GM18526 (cell line): ENCODE results near the gene DMD.

ENCODE experiments used
- POLR2A ChIP-seq: IDR thresholded peaks from 3 replicates; pipeline ENCODE4 v1.6.1; 2011; ENCODE audit not compliant: insufficient read length; ENCODE audit errors: extremely low read depth

DMD gene

DNA sequence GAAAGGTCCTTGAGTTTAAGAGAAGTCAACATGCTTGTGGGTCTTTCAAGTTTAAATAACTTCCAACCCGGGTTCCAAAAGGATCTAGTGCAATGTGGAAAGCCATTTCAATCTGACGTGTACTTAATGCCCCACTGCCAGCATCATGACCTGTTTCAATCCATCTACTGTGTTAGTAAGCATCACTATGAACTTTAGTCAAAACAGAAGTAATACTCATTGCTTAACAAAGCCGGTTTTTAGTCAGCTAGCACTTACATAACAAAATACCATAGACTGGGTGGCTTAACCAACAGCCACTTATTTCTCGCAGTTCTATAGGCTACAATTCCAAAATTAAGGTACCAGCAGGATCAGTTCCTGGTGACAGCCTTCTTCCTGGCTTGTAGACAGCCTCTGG is 677.5 kb downstream of the DMD start:
- TF ChIP-seq POLR2A = no peak

DNA sequence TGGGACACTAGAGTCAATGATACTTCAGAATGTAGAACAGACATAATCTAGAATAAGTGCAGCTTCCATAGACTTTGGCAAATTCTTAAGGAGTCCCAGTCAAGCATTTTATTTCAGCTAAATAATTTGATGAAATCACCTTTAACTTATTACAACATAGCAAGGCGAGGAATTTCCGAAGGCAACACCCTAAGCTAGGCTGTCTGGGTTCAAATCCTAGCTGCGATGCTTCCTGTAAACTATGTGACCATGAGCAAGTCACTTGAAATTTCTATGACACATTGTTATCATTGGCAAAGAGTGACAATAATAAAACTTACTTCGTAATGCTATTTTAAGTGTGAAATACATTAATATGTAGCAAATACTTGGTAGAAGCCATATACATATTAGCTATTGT is 679.1 kb downstream of the DMD start:
- no peak for TF ChIP-seq POLR2A

DNA sequence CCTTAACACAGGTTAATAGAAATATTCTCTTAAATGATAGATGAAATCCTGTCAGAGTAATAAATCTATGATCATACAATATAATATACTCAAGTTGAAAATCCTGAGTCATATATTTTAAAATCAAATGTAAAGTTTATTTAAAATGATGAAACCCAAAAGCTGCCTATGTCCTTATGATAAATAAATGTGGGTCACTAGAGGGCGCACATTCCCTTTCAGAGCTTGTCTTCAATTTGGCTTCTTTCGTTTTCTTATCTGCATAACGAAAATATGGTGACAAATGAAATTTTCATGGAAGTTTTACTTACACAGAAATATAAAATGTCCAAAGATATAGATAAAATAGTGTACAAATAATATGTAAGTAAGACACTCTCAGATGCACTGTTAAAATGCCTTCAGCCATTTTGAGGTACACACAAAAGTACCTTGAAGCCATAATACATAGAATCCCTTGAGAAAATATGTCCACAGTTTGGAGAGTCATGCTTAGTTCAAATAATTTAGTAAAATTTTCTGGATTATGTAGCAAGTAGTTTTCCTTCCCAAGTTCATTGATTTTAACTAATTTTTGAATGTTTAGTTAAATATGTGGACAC is 680.4 kb downstream of the DMD start:
- TF ChIP-seq POLR2A = no peak

DNA sequence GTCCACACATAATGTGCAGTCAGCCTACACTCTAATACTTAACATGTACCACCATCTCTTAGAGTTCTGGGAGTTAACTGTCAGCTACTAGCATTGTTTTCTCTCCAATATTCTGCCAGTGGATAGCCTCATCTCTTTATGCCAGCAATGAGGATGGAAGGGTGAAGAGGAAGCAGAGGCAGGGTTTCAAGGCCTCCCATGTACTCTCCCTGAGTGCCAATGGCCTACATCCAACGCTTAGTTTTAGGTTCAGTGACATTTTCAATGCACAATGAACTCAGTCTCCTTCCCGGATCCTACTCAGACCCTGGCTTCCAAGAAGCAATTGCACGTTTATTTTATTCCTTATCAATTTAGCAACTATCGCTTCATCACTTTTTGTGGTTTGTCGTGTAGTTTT is 686.1 kb downstream of the DMD start:
- no peak for TF ChIP-seq POLR2A

DNA sequence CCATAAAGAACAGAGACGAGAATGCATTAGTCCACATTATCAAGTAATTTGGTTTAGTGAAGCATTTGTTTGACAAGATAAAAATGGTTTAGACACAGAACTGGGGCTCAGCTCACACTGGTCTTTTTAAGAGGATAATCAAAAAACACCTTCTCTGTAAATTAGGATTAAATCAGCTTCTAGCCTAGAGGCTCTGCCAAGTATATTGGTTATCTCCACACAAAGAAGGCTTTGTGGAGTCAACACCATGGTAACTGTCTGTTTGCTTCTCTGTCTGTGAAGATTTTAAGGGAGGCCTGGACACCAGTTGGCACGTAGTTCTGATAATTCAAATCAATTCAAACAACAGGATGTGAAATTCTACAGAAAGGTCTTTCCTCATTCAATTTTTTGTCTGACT is 687.0 kb downstream of the DMD start:
- no peak for TF ChIP-seq POLR2A

DNA sequence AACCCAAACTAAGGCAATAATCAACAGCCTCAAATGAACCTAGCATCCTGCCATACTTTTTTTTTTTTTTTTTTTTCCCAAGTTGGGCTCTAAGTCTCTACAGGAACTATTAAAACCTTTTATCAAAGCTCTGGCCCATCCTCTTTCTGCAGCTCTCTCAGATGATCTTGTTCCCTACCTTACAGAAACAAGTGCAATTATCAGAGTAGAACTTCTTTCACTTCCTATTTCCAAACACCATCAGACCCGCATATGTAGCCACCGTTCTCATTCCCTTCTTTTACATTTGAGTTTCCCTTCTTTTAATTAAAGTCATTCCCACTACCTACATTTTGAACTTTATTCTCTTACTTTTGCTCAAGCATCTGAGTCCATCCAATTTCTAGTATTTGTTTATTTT is 690.6 kb downstream of the DMD start:
- no peak for TF ChIP-seq POLR2A

DNA sequence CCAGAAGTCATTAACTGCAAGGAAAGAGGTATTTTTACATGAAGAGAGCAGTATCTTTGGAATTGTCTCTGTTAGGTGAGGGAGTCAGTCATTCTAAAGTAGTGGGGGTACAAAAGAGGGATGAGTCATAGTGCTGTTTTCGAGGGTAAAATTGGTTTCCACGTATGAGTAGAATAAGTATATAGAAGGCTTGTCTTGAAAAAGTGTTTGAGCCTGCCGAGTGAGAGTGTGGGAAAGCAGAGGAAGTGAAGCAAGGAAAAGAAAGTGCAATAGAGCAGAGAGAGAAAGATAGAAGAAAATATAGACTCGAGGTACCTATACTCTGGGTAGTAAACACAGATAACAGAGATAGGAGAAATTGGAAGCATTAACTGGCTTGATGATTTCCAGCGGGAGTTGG is 696.4 kb downstream of the DMD start:
- TF ChIP-seq POLR2A = no peak

DNA sequence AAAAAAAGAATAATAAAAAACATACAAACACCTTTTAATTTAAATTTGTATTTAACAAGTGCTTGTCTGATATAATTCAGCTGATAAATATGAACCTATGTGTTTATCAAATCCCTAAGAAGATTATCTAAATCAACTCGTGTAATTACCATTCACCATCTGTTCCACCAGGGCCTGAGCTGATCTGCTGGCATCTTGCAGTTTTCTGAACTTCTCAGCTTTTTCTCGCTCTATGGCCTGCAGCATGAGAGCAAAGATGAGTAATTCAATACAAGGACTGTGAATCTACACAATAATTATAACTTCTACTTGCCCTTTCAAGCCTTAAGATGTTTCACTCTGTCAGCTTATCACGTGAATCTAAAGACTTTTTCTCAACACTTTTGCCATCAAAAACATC is 709.7 kb downstream of the DMD start:
- no peak for TF ChIP-seq POLR2A

DNA sequence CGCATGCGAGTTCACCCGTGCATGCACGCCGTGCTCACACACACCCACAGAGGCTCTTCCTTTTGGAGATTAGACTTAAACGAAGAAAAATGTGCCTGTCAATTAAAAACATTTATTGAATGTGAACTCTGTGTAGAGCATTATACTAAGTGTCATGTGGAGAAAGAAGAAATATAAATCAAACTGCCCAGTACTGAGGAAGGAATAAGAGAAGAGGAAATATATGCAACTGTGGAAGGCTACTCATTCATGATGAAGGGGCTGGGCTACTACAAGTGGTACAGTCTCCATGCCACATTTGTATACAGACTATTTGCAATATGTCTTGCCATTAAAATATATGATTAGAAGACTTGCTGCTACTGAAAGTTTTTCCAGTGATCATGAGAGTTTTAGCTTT is 714.7 kb downstream of the DMD start:
- TF ChIP-seq POLR2A = no peak

DNA sequence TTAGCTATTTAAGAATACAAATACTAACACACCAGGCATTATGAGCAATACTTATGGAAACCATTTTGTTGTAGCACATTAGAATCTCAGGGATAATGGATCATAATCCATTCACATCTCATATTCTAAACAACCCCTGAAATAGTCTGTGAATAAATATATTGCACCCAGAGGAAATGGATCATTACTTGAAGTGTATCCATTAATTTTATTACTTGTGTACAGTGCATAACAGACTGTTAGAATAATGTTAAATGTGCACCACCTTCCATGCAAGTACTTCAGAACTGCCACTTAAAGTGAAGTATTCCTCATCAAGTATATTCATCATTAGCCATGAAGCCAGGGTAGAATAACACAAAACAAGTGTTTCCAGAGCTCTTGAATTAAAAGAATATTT is 715.5 kb downstream of the DMD start:
- TF ChIP-seq POLR2A = no peak

DNA sequence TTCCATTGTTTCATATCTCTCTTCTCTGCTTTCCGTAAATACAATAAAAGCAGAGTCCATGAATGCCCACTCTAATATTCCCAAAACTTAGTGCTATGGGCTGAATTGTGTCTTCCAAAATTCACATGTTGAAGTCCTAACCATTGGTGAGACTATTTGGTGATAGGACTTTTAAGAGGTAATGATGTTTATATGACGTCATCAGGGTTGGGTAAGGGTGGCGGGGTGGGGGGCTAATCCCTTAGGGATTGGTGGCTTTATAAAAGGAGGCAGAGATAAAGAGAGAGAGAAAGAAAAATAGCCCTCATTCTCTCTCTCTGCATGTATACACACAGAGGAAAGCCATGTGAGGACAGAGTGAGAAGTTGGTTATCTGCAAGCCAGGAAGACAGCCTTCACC is 722.2 kb downstream of the DMD start:
- no peak for TF ChIP-seq POLR2A

DNA sequence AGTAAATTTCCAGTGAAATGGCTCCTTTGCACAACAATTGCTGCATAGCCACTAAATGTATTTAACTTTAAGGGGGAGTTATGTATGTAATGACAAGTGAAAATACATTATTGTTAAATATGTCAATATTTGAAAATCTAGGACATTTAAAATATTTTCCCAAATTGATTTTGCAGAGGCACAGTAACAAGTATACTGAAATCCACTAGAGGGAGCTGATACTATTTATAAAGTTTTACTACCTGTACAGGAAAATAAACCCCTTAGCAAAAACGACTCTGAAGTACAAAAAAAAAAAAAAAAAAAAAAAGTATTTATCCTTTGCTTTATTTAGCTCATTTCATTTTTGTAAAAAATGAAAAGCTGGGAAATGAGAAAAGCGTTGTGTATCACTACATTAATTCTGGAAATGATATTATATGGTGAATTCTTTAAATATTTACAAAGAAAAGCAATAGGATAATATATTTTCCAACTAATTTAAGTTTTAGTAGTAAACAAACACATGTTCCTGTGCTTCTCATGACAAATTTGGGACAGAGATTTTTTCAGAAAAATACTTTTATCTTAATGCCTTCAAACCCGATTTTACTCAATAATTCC is 727.7 kb downstream of the DMD start:
- TF ChIP-seq POLR2A = no peak

DNA sequence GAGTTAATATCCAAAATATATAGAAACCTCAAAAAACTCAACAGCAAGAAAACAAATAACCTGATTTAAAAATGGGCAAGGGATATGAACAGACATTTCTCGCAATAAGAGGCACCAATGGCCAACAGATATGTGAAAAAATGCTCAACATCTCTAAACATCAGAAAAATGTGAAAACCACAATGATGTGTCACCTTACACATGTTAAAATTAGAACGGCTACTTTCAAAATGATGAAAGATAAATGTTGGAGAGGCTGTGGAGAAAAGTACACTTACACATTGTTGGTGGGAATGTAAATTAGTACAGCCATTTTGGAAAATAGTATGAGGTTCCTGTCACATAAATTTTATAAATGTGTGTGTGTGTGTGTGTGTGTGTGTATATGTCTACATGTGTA is 731.3 kb downstream of the DMD start:
- TF ChIP-seq POLR2A = no peak

DNA sequence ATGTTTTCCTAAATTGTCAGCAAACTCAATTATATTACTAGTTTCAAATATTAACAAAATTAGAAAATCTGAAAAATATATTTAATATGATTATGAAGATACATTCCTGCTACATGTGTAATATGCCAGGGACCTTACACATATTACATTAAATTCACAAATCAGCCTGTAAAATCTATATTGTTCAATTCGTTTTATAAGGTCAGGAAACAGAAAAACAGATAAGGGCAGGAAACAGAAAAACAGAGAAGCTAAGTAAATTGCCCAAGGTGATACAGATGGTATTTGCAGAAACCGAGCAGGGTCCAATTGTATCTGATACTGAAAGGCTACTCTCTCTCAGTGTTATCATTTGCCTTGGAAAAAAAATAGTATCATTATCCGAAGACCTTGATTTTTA is 739.0 kb downstream of the DMD start:
- no peak for TF ChIP-seq POLR2A

DNA sequence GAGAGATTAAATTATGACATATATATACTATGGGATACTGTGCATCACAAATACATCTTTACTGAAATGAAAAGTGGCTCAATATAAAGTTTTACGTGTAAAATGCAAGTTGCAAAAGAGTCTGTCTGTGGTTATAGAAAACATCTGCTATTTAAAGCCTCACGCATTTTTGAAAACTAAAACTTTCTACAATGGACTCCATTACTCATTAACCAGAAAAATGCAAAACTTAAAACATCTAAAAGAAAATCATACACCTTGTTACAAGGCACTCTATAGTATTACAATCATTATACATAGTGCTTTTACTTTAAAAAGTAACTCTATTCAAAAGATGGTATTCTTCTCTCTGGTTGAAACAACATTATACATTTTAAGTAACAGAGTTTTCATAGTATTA is 755.6 kb downstream of the DMD start:
- TF ChIP-seq POLR2A = no peak

DNA sequence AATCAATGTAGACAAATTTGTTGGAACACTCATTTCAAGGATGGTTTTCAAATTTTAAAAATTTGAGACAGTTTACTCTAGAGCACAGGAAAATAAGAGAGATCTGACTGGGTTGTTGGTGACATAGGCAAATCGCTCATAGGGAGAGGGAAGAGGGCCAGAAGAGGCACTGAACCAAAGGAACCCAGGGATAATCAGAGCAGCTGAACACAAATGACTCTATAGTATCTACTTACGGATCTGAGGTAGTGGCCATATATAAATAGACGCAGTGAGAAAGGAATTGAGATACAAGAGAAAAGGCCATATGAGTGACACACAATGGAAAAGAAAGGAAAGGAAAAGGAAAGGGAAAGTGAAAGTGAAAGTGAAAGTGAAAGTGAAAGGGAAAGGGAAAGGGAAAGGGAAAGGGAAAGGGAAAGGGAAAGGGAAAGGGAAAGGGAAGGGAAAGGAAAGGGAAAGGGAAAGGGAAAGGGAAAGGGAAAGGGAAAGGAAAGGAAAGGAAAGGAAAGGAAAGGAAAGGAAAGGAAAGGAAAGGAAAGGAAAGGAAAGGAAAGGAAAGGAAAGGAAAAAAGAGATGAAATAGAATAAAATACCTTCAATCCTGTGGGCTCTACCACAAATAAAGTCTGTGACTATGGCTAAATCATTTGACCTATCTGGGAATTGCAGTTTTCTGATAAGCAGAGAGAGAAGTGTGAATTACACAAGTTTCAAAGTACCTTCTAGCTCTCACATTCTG is 759.2 kb downstream of the DMD start:
- no peak for TF ChIP-seq POLR2A

DNA sequence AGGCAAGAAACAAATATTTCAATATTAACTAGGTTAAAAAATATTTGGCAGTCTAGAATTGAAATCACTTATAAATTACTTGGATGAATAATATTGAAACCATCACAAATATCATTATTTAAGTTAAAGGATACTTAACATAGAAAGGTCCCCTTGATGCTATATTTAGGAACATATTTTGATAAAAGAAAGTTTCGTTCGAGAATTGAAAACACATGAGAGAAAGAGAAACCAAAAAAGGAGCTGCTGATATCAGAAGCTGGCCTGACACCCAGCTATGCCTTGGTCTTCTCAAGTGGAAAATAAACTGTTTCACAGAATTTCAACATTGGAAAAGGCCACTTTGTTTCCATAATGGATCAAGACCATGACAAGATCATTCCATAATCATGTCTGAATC is 762.4 kb downstream of the DMD start:
- no peak for TF ChIP-seq POLR2A
